ENCODE data around the gene EXT2.

Gene EXT2

GRCh38 chr11:44136176-44136945 lies 40.9 kb downstream of the EXT2 start:
- DNase-seq: no peak

- no peak for DNase-seq
Measured at GRCh38 chr11:44137057-44137456, 41.6 kb downstream of the EXT2 start.

GRCh38 chr11:44138286-44138685 lies 42.8 kb downstream of the EXT2 start:
- no peak for DNase-seq

- DNase-seq: no peak
Measured at GRCh38 chr11:44138980-44139379, 43.5 kb downstream of the EXT2 start.

GRCh38 chr11:44139565-44140330 lies 44.3 kb downstream of the EXT2 start:
- no peak for DNase-seq

- no peak for DNase-seq
Measured at GRCh38 chr11:44140372-44140771, 44.9 kb downstream of the EXT2 start.

GRCh38 chr11:44140805-44141204 lies 45.3 kb downstream of the EXT2 start:
- DNase-seq: no peak

GRCh38 chr11:44143987-44144909 lies 48.8 kb downstream of the EXT2 start:
- DNase-seq: no peak

- no peak for DNase-seq
Measured at GRCh38 chr11:44145011-44145775, 49.7 kb downstream of the EXT2 start.

- DNase-seq: no peak
Measured at GRCh38 chr11:44146931-44147330, 51.5 kb downstream of the EXT2 start.

- DNase-seq: no peak
Measured at GRCh38 chr11:44147751-44148150, 52.3 kb downstream of the EXT2 start.

GRCh38 chr11:44149651-44150050 lies 54.2 kb downstream of the EXT2 start:
- no peak for DNase-seq

- DNase-seq: no peak
Measured at GRCh38 chr11:44150401-44150800, 54.9 kb downstream of the EXT2 start.

- no peak for DNase-seq
Measured at GRCh38 chr11:44157019-44157418, 61.5 kb downstream of the EXT2 start.

GRCh38 chr11:44158384-44158783 lies 62.9 kb downstream of the EXT2 start:
- no peak for DNase-seq

- DNase-seq: no peak
Measured at GRCh38 chr11:44159848-44160721, 64.6 kb downstream of the EXT2 start.

- DNase-seq: no peak
Measured at GRCh38 chr11:44162004-44162403, 66.5 kb downstream of the EXT2 start.

- DNase-seq: no peak
Measured at GRCh38 chr11:44162662-44163061, 67.2 kb downstream of the EXT2 start.

- no peak for DNase-seq
Measured at GRCh38 chr11:44165432-44165831, 70.0 kb downstream of the EXT2 start.

GRCh38 chr11:44167046-44167445 lies 71.6 kb downstream of the EXT2 start:
- no peak for DNase-seq

- DNase-seq: no peak
Measured at GRCh38 chr11:44171518-44171917, 76.0 kb downstream of the EXT2 start.
